HG02981 (cell line): ENCODE results near the gene IL13.
A peak's percentile ranks its signal among the peaks of the same experiment; 100 is the strongest.

ENCODE experiments used
- ATAC-seq: cut with Tn5 transposase; IDR thresholded peaks from one replicate; pipeline ENCODE4 v1.9.1; 2021; ENCODE audit warnings: mild to moderate bottlenecking, moderate library complexity; ENCODE audit not compliant: unreplicated experiment

Gene IL13

DNA sequence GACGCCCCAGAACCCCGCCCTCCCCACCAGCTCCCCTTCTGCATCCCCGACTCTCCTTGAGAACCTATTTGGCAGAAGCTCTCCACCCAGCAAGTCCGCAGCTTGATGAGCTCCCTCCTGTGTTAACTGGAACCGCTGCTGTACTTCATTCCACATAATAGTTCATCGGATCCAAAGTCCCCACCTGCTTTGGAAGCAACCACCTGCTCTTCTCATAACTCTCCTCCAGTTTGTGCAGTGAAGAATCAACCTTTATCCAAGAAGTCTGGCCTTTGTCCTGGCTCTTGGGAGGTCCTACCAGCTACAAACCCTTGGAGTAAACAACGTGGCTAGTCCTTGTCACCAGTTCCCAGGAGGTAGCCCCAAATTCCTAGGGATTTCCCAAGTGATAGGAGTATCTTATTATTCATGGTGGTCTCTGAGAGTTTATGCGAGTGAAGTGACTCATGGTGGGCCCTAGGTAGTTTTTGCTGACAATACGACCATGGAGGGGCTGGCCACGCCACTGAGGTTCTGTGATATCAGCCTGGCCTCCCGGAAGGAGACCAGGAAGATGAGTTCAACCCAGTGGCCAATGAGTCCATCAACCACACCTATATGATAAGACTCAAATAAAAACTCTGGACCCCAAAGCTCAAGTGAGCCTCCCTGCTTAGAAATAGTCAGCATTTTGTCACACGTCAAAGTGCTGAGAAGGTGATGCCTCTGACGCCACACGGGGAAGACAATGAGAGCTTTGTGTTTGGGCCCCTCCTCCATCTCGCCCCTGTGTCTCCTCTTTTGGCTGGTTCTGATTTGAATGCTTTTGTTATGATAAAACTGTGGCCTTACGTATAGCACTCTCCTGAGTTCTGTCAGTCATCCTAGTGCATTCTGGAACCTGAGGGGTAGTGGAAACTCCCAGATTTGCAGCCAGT, 12.3 kb downstream of the IL13 start:
- ATAC-seq, result no peak

DNA sequence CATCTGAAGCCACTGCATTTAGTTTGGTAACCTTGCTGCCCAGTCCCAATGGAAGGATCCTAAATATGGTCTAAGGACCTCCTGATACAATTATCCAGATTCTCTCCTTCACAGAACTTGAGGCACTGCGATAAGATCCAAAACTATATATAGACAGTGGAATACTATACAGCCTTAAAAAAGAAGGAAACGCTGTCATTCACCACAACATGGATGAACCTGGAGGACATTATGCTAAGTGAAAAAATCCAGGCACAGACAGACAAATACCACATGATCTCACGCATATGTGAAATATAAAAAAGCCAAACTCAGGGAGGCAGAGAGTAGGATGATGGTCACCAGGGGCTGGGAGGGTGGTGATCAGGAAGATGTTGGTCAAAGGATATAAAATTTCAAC, 13.0 kb downstream of the IL13 start:
- ATAC-seq, result no peak

DNA sequence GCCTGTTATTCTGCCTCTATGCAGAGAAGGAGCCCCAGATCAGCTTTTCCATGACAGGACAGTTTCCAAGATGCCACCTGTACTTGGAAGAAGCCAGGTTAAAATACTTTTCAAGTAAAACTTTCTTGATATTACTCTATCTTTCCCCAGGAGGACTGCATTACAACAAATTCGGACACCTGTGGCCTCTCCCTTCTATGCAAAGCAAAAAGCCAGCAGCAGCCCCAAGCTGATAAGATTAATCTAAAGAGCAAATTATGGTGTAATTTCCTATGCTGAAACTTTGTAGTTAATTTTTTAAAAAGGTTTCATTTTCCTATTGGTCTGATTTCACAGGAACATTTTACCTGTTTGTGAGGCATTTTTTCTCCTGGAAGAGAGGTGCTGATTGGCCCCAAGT, 15.5 kb downstream of the IL13 start:
- ATAC-seq, result no peak

DNA sequence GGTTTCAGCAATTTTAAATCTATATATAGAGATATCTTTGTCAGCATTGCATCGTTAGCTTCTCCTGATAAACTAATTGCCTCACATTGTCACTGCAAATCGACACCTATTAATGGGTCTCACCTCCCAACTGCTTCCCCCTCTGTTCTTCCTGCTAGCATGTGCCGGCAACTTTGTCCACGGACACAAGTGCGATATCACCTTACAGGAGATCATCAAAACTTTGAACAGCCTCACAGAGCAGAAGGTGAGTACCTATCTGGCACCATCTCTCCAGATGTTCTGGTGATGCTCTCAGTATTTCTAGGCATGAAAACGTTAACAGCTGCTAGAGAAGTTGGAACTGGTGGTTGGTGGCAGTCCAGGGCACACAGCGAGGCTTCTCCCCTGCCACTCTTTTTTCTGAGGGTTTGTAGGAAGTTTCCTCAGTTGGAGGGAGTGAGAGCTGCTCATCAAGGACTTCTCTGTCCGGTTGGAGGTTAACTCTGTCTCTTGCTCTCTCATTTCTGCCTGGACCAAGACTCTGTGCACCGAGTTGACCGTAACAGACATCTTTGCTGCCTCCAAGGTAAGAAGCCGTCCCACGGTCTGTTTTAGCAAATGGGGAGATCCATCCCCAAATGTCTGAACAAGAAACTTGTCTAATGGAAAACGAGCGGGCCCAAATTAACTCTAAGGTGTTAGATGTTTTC, 16.1 kb downstream of the IL13 start, which contains the start of gene IL4:
Gene IL4, plus strand, starts transcription at position 51 of the 692 bp plus-strand sequence. Its CDS starts 62 bp downstream, at position 113.
- ATAC-seq, result no peak

DNA sequence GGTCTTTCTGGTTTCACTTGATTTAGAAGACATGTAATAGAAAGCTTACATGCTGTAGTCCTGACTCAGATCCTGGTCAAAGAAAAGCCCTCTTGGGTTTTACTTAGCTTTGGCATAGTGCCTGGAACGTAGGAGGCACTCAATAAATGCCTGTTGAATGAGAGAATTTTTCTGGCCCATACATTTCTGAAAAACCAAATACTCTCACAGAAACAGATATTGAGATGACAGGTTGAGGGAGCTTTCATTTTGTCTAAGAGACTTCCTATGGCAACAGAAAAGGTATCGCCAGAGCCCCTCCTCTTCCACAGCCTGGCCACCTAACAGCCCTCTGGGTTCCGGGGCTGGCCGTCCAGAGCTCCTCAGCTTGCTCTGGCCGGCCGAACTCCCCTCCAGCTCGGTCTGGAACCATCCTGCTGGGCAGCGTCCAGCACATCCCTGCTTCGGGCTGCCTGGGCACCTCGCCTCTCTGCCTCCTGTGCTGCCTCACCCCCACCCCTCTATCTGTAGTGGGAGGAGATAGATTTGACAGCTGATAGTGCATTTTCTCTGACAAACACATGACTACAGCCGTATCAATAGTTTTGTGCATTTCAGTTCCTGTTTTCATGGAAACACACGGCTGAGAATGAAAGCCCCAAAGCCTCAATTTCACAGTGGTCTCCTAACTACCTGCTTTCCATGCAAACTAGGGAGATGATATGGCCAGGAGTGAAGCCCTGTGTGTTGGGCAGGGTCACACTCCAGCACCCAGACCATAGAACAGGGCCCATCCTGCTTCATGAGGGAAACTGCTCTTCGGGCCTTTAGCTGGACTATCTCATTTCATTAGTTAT, 16.9 kb downstream of the IL13 start:
- peak; percentile 78 for ATAC-seq

DNA sequence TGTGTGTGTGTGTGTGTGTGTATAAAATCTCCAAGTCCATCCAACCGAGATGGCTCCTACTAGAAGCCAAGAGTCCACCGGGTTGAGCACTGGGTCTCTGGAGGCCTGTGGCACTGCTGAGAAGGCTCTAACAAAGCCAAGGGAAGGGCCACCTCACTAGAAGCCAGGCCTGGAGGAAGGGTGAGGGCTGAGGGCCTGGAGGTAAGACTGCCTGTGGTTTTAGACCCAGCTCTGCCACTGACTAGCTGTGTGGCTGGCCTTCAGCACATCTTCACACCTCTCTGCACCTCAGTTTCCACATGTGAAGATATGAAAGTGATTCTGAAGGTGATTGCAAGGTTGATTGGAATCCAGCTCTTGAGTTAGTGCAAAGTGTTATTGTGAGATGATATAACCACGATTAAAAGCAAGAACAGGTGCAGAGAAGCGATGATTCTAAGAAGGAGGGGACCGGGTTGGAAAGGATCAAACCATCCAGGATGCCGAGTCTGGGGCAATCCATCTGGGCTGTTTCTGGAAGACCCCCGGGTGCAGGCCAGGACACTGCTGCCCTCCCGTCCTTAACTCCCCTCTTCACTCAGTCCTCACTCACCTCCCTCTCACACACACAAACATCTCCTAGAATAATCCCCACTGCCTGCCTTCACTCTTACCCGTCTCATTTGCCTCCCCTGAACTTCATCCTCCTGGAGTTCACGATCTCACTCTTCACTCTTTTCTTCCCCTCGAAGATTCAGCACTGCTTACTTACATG, 18.1 kb downstream of the IL13 start:
- no peak for ATAC-seq

DNA sequence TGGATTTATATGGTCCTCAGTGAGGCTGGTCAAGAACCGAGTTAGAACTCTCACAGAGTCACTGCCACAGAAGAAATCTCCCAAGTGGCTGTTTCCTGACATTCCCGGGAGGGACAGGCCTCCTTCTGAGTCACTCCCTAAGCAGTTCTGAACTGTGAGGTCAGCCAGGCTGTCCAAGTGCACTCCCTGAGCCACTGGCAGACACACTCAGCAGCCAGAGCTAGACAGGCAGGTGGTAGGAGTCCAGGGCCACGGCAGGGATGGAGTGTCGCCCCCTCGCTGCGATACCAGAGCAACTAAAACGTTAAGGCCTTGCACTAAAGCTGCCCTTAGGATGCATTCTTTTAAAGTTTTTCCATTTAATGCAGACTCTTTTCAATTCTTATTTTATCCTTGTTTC, 19.2 kb downstream of the IL13 start:
- no peak for ATAC-seq

DNA sequence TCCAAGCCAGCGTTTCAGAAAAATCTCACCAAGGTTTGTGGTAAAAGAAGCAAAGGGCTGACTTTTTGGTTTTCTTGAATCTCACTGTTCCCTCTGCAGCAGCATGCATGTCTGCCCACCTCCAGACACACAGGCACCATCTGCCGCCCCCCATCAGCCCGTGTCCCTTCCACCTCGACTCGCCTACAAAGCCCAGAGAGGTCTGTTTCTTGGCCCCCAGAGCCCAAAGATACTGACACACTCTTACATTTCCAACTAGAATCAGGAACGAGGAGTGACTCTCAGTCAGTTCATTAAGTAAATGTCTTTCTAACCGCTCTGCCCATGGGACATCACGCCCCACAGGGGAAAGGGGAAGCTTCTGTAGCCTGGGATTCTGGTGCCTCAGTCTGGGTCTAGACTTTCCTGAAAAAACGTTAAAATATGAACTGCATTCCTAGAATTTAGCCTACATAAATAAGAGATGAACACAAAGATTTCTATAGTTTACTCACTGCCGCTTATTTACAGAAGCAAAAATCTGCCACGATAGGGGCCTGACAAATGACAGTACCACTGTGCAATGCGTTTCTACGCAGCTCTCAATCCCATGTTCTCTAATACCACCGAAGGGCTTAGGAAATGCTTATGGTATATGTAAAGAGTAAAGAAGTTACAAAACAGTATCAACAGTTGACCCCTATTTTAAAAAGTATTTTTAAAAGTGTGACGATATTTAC, 19.9 kb downstream of the IL13 start:
- no peak for ATAC-seq

DNA sequence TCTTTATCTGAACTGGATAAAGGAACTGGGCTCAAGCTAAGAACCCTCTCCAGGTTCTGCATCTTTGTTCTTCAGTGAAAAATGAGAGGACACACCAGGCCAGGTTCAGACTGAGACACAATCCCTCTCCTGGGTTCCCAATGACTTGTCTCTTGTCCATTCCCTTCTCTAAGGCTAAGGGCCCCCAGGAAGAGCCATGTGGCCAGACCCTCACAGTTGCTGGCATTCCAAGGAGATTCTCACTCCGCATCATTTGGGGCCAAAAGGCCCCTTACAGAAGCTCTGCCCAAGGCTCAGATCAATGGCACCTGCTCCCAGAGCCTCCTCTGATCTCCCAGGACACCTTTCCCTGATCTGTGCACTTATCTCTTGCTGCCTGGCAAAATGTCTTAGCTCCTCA, 20.8 kb downstream of the IL13 start:
- ATAC-seq, result no peak

DNA sequence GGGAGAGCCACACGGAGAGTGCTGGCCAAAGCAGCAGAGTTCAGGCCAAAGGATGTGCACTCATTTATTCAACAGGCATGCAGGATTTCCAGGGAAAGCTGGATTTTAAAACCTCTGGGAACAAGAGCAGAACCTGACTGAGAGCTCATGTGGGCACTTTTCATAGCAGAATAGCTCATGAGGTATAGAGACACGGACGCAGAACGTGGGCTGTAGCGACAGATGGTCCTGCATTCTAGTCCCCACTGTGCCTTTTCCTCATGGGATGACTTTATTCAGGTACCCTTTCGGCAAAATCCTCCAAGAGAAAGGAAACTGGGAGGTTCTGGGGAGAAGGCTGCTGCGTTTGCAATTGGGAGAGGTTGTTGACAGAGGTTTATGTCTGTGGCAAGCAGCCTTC, 21.2 kb downstream of the IL13 start:
- ATAC-seq, result no peak

DNA sequence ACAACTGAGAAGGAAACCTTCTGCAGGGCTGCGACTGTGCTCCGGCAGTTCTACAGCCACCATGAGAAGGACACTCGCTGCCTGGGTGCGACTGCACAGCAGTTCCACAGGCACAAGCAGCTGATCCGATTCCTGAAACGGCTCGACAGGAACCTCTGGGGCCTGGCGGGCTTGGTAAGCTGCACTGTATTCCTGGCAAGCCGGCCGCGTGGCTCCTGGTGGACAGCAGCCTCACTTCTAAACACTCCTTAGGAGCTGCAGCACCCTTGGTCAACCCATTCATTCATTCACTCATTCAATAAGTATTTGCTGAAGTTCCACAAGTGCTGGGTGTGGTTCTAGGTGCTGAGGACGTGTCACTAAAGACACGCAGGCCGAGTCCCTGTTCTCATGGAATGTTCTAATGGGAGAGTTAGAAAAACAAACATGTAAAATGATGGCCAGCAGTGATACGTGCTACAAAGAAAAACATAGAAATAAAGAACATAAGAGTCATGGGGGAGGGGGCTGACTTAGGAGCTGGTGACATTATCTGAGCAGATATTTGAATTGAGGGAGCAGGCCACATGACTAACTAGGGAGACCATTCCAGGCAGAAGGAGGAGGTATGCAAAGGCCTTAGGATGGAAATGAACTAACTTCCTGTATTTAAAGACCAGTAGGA, 21.9 kb downstream of the IL13 start:
- no peak for ATAC-seq

DNA sequence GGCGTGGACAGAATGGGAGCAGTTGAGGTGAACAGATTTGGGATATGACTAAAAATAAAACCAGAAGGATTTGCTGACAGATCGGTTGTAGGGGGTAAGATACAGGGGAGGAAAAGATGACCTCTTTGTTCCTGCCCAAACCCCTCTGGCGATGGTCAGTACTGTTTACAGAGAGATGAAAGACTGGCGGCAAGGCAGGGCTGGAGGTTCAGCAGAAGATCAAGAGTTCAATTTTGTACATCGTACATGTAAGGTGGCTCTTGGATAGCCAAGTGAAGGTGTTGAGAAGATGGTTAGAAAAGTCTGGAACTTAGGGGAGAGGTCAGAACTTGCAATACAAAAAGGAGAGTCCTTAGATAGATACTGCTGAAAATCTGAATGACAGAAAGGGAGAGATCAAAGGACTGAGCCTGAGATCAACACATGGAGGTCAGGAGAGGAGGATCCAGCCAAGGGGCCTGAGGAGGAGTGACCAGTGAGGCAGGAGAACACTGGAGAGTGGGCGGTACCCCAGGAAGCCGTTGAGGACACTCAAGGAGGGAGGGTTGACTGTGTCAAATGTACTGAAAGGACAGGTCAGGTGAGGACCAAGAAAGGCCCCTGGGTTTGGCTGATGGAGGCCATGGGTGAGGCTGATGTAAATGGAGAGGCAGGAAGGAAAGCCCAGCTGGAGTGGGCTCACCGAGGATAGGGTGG, 23.0 kb downstream of the IL13 start:
- ATAC-seq, result no peak

DNA sequence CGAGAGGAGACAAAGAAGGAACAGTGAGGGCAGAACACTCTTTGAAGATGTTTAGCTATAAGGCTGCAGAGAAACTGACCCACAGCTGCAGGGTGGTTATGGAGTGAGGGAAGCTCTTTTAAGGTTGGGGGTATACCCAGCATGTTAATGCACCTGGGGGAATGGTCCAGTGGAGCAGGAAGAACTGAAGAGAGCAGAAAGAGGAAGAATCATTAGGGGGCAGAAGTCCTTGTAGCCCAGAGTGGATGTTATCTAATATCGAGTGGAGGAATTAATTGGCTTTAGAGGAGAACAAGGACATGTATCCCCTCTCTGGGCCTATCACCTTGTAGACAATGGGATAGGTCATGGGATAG, 23.5 kb downstream of the IL13 start:
- no peak for ATAC-seq

DNA sequence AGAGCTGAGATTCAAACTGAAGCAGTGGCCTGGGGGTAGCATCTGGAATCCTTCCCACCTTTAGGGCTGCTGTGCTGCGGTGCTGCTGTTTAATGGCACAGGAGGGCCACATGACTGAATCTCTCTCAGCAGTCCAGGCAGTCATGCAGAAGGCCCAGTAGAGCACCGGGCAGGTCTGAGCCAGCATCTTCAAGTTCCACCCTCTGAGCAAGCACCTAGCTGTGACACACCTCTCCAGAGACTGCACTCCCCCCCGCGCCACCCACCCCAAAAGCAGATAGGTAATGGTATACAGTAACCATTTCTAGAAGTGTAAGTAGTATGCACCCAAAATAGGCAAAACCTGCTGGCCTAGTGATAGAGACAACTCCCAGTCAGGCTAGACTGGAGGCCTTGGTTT, 24.0 kb downstream of the IL13 start:
- ATAC-seq, result no peak

DNA sequence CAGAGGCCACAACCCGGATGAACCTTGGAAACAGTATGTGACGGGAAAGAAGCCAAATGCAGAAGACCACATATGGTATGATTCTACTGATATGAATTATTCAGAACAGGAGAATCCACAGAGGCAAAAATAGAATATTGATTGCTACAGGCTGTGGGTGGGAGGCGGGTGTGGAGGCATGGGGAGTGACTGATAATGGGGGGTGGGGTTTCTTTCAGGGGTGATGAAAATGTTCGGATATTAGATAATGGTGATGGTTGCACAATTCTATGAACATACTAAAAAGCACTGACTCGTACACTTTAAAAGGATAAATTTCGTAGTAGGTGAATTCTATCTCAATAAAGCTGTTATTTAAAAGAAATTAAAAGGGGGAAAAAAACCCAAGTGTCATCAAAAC, 26.5 kb downstream of the IL13 start:
- ATAC-seq, result no peak

DNA sequence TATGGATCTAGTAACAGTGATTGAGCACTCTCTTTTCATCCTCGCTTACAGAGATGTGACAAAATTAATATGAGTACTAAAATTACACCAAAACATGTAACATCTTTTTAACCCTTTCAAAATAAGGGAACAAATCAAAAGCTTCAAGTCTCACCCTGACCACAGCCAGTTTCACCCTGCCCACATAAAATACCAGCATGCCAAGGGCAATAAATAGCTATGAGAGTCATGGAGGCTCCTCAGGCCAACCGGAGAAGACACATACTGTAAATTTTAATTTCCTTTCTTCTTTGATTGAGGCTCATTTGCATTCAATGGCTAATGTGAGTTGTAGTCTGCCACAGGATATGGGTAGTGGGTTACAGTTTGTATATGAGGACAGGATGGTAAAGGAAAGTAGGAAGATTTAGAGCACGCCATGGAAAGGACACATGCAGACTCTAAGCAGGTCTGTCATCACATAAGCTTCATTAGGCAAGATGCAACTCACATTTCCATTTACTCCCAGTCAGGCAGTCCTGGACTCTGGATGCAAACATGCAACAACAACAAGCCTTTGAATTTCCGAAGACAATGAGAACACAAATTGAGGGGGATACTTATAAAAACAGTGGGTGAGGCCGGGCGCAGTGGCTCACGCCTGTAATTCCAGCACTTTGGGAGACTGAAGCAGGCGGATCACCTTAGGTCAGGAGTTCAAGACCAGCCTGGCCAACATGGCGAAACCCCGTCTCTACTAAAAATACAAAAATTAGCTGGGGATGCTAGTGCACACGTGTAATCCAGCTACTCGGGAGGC, 27.1 kb downstream of the IL13 start:
- no peak for ATAC-seq

DNA sequence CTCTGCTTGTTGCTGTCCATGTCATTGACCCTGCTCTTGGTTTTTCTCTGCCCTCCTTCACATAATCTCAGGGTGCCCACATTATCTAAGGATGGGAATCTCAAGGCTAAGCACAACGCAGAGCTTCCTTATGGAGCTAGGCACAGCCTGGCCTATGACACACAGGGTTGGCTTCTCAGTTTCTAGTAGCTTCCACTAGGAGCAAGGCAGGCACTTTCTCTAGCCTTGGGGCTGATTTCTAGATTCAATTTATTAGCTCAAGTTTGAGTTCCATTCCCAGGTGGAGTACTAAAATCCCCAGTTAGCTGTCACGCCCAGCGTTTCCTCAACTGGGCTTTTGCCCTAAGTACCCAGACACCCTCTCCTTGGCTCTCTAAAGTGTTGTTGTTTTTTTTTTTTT, 28.2 kb downstream of the IL13 start:
- ATAC-seq, result no peak

DNA sequence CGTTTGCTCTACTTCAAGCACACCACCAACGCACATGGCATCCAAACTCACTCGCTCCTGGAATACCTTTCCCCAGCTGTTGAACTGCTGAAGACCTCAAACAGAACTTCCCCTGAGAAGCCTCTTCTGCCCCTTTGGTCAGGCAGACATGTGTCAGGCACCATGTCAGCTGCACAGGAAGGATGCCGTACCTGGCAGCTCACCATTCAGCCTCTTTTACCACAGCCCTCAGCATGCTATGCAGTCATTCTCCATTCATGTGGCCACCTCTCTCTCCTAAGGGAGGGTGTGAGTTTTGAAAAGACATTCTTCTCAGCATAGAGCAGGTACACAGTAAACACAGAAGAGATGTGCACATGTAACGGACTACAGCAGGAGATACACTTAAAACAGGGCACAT, 30.0 kb downstream of the IL13 start:
- ATAC-seq, result peak; percentile 36
